Measurements from ENCODE around the gene UBAC2.

- TF ChIP-seq CTCF (IDR thresholded peaks at IDR 0.05) = no peak
- no peak for TF ChIP-seq POLR2A (IDR thresholded peaks at IDR 0.05)
Observed at GRCh38 chr13:99299920-99300341, 99.3 kb downstream of the UBAC2 start.

Data from heart left ventricle (tissue), 13 donors.